EL (cell line): Measurements from ENCODE around the gene PTPRN2.

ENCODE experiments used
- DNase-seq: peaks from one replicate; pipeline ENCODE4 v3.0.0-alpha.2; 2016

Gene PTPRN2

DNA sequence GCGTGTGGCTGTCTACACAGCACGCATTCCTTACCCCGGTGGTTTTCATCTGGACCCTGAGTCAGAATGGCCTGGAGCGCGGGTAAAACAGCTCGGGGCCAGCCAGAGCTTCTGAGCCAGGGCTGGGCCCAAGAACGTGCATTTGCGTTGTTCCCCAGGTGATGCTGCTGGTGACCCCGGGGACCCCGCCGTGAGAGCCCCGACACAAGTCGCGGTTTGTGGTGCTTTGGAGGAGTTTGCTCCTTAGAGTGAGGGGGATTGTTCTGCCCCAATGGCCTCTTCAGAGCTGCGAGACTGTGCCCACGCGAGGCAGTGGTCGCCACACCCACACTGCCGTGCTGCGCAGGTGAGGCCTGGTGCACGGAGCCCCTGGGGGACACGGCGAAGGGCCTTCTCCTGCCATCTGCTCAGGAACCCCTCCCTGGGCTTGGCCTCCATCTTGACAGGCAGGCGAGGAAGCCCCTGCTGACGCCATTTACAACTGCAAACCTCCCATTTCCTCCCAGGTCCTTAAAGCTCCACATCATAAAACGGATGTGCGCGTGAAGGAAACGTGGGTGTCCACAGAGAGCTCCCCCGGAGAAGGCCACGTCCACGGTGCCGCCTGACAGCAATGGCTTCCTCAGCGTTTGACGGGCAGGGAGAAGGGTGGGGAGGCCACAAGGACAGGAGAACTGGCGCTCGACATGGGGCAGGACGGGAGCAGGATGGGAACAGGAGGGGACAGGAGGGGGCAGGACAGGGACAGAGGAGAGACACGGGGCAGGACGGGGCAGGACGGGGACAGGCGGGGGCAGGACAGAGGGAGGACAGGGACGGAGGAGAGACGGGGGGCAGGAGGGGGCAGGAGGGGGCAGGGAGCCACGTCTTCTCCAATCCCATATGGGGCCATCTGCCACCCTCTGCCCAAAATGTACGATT lies 773.6 kb downstream of the PTPRN2 start:
- no peak for DNase-seq

DNA sequence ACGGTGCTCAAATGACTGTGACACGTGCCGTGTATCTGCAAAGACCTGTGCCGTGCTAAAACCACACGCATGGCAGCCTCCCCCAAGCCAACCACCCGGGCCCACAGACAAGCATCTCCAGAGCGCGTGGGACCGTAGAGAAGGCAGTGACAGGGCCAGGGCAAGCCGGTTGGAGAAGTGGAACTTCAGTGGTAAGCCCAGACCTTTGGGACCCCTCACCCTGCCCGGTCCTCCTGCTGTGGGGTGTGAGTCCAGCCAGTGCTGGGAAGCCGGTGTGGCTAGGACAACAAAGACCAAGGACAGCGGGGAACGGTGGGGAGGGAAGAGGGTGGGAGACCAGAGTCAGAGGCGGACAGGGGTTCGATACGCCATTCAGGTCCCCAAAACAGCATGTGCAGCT lies 774.6 kb downstream of the PTPRN2 start:
- DNase-seq: no peak

DNA sequence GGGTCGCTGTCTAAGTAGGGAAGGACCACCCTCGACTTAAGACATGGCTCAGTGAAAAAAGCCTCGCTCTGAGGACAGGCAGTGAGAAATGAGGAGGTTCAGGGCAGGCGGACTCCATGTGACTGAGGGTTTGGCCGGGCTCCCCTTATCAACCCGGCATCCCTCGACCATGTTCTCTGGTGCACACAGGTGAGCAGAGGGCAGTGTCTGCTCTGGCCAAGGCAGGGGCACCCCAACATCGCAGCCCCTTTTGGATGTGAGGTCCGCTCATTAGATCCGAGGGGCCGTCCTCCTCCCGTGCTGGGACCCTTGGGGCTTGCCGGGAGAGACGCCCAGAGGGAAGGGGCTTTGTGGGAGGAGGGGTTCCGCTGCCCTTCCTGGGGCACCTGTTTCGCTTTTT lies 775.7 kb downstream of the PTPRN2 start:
- no peak for DNase-seq

DNA sequence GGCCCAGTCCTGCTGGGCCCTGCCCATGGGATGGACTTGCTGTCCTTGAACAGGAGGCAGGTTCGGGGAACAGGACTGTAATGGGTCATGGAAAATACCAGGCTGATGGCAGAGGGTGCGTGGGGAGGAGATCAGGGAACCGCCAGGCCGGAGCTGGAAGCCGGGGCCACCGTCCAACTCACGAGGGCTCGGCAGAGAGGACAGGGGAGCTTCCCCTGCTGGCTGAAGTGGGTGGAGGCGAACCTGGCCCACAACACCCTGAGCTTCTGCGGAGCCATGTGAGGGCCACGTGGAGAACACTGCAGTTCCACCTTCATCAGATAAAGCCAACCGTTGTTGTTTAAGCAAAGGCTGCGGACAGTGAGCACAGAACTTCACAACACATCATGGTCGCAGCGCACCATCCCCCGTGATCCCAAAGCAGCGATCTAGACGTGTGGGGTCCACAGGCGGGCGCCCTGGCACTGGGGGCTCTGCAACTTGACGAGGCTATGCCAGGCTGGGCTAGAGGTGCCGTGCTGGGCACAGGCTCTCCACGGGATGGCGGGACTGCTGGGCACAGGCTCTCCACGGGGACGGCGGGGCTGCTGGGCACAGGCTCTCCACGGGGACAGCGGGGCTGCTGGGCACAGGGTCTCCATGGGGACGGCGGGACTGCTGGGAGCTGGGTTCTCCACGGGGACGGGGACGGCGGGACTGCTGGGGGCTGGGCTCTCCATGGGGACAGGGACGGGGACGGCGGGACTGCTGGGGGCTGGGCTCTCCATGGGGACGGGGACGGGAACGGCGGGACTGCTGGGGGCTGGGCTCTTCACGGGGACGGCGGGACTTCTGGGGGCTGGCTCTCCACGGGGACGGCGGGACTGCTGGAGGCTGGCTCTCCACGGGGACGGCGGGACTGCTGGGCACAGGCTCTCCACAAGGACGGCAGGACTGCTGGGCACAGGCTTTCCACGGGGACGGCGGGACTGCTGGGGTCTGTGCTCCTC lies 777.5 kb downstream of the PTPRN2 start:
- DNase-seq: no peak

DNA sequence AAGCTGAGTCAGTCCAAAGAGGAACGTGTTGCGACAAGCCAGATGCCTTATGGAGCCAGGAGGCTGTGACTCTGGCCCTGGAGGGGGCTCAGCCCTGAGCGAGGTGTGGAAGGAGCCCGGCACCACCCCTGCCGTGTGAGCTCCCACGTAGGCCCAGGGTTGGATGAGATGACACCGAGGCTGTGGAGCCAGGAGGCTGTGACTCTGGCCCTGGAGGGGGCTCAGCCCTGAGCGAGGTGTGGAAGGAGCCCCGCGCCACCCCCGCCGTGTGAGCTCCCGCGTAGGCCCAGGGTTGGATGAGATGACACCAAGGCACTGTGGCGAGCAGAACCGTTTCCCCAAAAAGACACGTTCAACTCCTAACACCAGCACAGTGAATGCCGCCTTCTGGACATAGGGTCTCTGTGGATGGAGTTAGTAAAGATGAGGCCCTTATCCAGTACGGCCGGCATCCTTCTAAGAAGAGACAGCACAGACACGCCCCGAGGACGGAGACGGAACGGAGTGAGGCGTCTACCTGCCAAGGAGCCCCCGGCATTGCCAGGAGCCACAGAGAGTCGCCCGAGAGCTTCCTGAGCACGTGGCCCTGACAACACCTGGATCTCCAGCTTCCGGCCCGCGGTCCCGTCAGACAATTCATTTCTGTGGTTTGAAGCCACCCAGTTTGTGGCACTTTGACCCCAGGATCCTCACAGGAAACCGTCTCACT lies 778.3 kb downstream of the PTPRN2 start:
- DNase-seq: no peak

DNA sequence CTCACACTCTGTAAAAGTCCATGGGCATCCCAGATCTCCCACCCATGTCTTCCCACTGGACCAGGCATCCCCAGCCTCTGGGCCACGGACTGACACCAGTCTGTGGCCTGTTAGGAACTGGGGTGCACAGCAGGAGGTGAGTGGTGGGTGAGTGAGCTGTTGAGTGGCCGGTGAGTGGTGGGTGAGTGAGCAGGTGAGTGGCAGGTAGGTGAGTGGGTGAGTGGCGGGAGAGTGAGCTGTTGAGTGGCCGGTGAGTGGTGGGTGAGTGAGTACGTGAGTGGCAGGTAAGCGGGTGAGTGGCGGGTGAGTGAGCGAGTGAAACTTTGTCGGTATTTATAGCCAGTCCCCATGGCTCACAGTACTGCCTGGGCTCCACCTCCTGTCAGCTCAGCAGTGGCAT lies 779.6 kb downstream of the PTPRN2 start:
- no peak for DNase-seq

DNA sequence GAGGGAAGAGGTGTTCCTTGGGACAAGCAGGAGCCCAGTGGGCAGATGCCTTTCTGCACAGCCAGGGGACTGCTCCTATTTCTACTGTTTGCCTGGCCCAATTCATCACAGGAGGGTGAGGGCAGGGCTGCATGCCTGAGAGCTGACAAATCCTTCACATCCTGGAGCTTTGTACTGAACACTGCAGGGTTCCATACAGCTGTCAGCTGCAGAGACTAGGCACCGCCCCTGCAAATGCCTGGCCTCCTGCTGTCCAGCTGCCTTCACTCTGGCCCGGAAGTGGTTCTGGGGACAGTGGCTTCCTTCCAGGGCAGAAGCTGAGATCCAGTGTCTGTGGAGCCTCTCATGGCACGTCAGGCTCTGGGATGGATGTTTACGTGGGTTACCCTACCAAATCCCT lies 780.1 kb downstream of the PTPRN2 start:
- no peak for DNase-seq

DNA sequence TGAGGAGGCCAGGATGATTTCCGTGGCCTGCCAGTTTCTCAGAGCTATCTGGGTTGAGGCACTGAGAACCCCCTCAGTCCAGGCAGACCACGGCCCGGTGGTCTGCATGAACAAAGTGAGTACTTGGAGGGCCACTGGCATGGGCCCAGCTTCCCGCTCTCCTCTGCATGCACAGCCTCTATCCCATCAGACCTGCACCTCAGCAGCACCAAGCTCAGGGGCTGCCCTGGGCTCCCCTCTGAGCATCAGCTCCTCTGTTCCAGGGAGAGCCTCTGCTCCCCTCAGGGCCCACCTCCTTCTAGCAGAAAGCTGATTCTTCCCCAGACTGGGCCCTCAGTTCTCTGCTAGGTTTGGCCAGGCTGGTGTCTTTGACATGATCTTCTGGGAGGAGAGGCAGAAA lies 780.9 kb downstream of the PTPRN2 start:
- DNase-seq: no peak

DNA sequence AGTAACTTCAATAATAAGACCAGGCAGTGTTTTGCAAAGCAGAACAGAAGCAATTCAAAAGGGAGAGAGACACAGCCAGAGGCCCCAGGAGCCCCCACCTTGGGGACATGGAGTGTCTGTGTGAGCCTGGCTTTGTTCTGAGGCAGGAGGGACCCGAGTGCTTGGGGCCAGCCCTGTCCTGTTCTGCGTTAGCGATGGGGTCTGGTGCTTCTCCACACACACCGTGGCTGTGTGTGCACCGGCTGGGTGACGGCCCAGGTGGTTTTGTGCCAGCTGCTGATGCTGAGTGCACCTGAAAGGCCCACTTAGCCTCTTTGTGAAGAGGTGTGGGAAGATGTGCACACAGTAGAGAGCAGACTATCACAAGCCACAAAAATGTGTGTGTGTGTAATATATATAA lies 781.9 kb downstream of the PTPRN2 start:
- no peak for DNase-seq

DNA sequence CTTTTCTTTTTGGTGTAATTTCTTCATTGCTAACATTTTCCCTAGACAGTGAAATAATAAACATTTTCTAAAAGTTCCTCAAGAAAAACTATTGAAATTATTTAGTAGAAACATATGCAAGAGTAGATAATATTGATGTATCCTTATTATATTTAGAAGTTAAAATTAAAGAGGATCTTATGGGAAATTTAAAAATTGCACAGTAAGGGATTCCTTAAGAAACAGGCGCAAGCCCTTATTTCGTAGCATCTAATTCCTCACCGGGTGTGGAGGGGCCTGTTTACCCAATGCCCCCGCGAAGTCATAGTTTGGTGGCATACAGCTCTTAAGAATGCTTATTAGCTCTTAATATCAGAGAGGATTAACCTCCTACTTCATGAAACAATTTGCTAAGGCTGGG lies 783.7 kb downstream of the PTPRN2 start:
- no peak for DNase-seq

DNA sequence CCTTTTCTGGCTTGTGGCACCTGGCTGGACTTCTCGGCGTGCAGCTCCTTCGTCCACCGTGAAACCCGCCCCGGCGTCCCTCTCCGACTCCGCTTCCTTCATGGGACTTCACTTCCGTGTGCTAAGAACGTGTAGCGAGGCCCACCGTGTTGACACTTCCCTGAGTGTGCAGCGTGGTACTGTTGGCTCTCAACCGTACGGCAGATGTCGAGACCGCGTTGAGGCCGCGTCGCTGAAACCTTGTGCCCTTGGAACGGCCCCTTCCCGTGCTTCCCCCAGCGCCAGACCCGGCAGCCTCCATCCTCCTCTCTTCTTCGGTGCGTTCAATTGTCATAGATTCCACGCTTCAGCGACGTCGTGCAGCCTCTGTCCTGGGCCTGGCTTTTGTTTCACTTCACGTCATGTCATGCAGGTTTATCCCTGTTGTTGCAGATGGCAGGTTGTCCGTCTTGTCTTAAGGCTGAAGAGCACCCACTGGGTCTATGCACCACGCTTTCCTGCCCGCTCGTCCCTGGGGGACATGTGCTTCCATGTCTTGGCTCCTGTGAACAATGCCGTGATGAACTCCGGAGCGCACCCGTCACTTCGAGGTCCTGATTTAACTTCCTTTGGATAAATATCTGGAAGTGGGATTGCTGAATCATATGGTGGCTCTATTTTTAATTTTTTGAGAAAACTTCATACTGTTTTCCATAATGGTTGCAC lies 785.5 kb downstream of the PTPRN2 start:
- DNase-seq: no peak

DNA sequence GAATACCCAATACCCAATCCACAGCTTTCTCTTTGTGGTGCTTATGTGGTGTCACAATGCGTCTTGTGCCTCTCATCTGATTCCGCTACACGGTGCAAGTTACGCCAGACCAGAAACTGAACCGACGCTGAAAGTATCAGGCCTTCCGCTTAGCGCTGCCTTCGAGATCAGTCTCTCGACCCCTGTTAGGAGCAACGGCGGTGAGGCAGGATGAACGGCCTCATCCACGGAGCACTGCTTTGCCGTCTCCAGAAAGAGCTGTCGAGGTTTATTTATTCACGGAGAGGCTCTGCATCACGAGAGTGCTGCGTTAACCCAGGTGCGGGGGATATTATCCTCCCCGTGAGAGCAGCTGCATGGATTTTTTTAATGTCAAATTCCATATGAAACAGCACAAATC lies 786.5 kb downstream of the PTPRN2 start:
- no peak for DNase-seq

DNA sequence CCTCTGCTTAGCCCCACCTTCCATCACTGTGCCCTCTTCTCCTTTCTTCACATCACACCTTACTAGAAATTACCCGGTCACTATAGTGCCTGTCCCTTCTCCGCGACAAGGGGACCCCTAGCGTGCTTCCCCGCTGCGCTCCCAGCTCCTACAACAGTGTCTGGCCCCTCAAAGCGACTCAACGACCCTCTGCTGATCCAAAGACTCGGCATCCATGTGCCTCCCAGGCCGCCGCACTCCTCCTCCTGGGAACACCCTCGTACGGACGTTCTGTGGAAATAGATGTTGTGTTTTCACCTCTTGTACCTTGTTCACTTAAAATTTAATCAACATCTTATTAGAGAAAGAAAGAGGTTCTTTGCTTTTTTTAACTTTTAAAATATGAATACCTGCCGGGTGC lies 787.3 kb downstream of the PTPRN2 start:
- DNase-seq: no peak

DNA sequence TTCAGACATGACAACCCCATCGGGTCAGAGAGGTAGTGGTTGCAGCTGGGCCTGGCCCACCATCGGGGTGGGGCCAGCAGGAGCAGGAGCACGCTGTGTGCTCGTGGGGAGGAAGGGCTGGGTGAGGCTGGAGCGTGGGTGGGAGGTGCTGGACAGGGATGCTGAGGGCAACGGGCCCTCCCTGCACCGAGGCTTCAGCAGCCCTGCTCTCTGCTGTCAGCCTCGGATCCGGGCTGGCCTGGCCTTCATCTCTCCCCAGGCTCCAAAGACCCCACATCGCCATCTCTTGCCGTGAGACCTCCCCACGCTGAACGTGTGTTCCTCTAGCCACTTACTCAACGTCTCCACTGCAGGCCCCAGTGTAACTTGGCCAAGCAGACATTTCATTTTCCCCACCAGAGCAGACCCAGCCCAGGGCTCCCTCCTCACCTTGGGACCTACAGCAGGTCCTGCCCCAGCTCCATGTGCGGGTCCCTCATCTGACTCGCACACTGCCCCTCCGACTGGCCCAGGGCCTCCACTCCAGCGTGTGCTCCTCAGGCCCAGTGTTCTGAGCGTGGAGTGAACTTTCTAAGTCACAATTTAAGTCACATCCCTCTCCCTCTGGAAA lies 788.4 kb downstream of the PTPRN2 start:
- DNase-seq: no peak

DNA sequence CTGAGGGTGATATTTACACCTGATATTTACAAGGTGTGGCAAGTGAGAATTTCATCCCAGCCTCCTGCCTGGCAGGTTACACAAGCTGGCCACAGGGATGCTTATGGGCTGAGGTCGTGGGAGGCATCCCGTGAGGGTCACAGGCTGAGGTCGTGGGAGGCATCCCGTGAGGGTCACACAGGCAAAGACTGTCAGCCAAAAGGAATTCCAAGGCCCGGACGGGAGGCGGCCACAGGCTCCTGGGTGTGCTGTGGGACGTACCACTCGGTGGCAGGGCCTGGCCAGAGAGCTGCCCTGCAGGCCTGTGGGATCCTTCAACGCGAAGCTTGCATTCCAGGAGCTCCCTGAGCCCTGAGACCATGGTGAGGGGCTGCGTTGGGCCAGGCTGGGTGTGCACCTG lies 790.3 kb downstream of the PTPRN2 start:
- DNase-seq: no peak

DNA sequence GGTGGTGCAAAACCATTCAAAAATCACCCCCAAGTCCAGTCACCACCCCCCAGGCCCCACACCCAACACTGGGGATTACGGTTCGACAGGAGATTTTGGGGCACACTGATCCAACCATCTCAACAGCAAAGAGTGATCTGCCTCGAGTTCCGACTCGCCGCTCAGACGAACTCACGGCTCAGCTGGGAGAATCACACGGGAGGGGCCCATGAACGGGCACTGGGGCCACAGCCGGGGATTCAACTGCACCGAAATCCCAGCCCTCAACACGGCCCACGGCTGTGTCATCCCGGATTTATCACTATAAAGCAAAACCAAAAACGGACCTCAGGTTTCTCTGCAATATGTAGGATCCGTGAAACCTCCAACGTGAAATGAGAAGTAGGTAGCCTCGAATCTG lies 790.8 kb downstream of the PTPRN2 start:
- no peak for DNase-seq

DNA sequence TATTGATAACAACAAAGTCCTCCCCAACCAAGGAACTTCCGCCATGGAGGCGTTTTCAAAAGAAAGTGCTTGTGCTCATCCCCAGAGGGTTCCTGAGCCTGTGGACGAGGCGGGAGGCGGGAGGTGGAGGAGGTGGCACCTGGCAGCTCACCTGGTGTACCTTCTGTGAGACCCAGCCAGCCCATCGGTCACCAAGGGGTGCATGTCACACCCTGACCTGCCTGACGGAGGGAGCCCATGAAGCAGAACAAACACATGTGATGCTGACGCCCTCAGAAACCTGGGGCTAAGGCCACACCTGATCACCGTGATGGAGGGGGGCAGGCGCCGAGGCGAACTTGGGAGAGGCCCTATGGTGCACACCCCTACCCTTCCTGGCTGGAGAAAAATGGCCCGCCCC lies 792.0 kb downstream of the PTPRN2 start:
- DNase-seq: no peak

DNA sequence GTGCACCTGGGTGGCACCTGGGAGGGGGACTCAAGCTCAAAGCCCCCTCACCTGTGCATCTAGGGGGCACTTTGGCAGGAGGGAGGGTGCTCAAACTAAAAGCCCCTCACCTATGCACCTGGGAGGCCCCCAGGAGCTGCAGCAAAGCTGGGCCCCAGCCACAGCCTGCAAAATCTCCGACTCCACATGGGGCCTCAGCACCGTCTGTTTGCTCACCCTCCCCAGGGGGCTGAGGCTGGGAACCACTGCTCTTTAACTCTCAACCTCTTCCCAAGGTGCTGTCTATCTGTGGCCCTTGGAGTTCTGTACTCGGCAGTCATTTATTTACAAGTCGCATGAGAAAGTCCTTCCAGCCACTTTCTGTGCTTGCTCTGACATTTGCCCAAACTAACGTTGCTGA lies 792.4 kb downstream of the PTPRN2 start:
- no peak for DNase-seq

DNA sequence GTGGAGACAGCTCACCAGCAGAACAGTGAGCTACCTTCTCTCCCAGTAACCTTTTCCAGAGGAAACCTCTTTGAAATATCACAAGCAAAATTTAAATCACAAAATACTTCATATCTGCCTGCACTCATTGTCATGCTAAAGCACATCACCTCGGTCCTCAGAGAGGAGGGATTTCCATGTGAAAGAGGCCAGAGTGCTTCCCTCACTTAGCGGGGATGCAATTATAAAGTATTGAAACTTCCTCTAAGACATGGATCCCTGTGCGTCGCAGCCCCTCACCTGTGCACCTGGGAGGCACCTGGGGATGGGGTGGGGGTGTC lies 792.9 kb downstream of the PTPRN2 start:
- no peak for DNase-seq

DNA sequence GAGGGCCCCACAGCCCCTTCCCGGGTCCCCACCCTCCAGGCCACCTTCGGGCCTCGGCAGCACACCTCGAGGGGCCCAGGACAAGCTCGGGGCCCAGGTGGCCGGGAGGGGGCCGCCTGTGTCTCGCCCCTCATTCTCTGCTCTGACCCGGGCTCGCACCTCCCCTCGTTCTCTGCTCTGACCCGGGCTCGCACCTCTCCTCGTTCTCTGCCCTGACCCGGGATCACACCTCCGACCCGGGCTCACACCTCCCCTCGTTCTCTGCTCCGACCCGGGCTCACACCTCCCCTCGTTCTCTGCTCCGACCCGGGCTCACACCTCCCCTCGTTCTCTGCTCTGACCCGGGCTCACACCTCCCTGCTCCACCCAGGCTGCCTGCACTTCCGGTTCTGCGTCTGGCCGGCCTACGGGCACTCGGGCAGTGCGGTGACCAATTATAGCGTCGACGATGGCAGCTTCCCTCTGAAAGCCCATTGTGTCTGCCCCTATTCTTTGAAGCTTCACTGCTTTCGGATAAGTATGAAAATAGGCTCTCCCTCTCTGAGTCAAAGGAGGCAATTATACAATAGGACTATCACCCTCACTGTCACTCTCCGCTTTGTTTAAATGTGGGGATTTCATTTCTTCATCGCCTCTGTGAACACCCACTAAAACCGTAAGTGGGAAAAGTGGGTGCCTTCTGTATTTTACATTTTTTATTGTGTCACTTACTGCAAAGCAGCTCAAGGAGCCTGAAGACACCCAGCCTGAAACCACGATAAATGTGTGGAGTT lies 793.5 kb downstream of the PTPRN2 start:
- no peak for DNase-seq

DNA sequence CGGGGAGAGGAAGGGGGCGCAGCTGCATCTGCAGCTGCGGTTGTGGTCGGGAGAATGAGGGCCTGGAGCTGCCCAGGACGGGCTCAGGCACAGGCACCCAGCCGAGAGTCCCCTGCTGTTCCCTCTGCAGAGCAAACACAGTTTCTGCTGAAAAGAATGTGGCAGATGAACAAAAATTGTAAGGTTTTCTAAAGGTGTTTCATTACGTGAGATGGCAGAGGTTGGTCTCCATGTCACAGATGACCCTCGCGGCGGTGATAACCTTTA lies 794.6 kb downstream of the PTPRN2 start:
- no peak for DNase-seq
